HG02870 (cell line): ENCODE measurements around the gene RDX.
"Not testable (repeated sequence)": the region's sequence is repeated elsewhere in the genome, so short reads cannot be mapped to it uniquely, and the experiment has no call there.

Experiments
- ATAC-seq: cut with Tn5 transposase; IDR thresholded peaks from one replicate; pipeline ENCODE4 v1.9.1; 2021; ENCODE audit warnings: mild to moderate bottlenecking, moderate library complexity; ENCODE audit not compliant: unreplicated experiment

The RDX gene

DNA sequence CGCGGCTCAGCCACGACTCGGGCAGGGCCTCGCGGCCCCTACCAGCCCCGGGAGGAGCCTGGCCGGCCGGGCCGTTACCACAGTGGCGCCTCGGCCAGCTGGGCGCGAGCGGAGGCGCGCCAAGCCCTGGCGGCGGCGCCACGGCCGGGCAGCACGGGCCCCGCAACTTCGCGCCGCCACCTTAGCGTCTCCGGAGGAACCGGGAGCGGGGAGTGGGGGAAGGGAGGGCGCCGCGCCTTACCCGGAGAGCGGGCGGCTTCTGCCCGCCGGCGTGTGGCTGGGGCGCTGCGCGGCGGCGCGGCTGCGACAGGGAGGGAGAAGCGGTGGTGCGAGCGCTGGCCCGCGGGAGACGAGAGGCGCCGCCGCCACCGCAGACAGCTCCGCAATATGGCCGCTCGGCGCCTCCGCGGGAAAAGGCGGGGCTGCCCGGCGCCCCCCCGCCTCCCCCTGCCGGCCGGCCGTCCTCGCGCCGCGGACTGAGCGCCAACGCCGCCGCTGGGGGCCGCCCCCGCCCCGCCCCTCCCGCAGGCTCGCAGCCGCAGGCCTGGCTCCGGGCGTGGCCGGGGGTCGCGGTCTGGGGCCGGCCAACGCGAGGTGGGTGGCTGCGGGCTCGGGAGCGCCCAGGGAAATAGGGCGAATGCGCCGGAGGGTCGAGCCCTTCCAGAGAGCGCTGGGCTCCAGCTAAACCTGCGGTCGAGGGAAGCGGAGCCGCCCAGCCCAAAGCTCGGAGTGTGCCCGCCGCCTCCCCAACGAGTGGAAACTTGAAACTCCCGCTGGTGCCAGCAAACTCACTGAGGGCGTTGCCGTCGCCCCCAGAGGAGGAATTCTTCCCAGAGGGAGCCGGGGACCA, at the start of gene RDX:
Gene RDX (minus strand): TSS at position 389 of the 850 bp plus-strand sequence. CDS start 16,922 bp downstream, outside the sequence.
- ATAC-seq: peak; percentile 73

DNA sequence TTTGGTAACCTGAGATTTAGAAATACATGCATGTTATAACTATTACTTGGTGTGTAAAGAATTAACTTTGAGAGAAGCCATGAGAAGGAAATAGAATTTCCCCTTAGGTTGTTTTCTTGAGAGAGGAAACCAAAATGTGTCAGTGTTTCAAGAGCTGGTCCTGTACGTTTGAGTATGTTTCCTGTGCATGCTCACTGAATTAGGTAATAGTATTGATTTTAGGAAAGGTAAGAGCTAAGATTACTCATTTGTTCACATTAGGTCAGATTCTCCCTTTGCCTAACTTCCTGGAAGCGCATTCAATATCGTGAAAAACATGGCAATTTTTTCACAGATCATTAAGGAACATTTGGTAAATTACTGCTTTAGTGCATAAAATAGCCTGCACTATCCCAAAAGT, 49.3 kb upstream of the RDX start:
- ATAC-seq: peak; percentile 30

DNA sequence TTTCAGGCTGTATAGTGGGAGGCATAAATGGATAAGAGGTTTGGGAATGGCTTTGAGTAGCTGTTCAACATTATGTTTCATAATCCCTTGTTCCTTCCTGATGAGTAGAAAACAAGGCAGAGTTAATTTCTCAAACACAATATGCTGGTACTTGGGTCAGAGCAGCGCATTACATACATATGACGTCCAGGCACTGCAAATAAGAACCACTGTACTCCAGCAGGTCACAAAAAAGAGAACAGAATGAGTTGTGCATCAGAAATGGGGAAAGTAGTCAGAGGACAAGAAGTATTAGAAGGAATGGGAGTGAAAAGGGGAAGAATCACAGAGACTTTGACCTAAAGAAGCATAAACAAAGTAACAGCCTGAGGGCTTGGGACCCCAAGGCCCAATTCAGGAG, 44.0 kb upstream of the RDX start:
- ATAC-seq: no peak

DNA sequence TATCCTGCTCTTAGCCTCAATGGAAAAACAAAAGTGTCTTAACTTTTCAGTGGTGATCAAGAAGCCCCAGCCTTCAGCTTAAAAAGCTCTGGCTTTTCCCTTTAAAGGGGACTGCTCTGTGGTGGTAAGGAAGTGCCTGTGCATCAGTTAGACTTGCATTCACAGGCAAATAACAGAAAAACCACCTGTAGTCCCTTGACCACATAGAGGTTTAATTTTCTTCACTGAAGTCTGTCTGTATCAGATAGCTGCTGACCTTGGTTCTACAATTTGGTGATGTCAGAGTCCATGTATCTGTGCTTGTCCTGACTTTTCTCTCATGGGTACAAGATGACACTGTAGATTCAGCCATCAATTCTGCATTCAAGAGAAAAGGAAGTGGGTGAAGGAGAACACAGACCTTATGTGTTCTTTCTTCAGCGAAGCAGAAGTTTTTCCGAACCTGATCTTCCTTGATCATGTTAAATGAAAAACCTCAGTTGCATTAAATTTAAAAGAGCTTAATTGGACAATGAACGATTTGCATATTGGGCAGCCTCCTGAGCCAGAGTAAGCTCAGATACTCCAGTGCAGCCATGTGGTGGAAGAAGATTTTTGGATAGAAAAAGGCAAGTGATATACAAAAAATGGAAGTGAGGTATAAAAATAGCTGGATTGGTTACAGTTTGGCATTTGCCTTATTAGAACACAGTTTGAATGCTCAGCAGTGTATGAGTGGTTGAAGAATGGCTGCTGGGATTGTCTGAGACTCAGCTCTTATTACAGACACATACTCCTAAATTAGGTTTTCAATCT, 43.2 kb upstream of the RDX start:
- ATAC-seq: peak; percentile 53

DNA sequence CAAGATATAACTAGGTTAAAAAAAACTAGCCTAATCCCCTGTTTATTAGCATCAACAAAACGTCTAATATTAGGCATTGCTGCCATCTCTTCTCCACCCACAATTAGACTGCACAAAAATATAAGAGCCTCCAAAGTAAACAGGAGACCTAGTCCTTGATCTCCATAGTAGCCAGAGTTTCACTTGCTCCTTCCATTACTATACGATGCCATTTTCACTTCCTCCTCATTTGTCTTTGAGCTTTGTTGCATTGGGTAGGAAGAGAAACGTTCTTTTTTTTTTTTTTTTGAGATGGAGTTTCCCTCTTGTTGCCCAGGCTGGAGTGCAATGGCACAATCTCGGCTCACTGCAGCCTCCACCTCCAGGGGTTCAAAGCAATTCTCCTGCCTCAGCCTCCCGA, 42.3 kb upstream of the RDX start:
- ATAC-seq: no peak

GRCh38 chr11:110337570-110338193, 41.3 kb upstream of the RDX start:
- ATAC-seq: no peak

- no peak for ATAC-seq
Measured at GRCh38 chr11:110336054-110336453, 39.6 kb upstream of the RDX start.

- ATAC-seq: no peak
Measured at GRCh38 chr11:110335358-110335757, 38.9 kb upstream of the RDX start.

DNA sequence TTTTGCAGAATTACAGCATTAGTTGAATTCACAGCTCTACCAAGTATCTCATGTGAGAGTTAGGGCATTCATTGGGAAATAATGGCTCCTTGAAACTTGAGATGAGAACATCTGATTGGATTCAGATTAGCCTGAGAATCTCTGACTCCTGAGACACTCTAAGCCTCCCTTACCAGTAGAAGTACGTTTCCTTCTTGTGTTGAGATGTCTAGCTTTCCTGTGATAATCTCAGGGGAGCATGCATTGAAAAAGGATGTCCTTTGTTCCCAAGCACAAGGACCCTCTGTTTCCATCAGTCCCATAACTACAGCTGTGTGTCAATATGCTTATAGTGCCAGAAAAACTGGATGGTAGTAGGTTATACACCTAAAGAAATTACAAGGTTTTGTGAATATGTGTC, 35.2 kb upstream of the RDX start:
- no peak for ATAC-seq

DNA sequence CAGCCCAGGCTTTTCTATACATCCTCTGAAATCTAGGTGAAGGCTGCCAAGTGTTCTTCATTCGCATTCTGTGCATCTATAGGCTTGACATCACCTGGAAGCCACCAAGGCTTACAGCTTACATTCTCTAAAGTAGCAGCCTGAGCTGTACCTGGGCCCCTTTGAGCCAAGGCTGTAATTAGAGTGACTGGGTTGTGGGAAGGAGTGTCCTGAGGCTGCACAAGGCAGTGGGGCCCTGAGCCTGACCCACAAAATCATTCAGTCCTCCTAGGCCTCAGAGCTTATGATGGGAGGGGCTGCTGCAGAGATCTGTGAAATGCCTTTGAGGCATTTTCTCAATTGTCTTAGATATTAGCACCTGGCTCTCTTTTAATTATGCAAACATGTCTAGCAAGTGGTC, 33.0 kb upstream of the RDX start:
- ATAC-seq: no peak

DNA sequence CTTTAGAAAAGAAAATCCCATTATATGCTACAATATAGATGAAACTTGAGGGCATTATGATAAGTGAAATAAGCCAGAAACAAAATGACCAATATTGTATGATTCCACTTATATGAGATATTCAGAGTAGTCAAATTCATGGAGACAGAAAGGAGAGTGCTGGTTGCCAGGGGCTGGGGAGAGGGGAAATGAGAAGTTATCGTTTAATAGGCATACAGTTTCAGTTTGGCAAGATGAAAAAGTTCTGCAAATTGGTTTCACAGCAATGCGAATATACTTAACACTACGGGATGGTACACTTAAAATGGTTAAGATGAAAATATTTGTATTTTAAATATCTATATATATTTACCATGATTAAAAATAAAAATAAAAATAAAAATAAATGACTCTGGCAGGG, 31.1 kb upstream of the RDX start:
- no peak for ATAC-seq

DNA sequence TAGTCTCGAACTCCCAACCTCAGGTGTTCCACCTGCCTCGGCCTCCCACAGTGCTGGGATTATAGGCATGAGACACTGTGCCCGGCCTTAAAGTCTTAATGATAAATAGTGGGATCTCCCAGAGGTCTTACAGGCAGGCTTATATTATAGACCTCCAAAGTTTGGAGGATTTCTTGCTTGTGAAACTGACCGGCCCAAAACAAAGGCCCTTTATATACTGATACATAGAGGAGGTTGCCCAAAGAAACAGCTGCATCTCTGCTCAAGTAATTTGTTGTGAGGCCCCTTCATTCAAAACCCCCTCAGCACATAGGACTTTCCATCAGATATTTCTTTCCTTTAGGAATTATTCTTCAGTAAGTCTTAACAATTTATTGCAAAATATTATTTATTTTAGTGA, 27.4 kb upstream of the RDX start:
- ATAC-seq: no peak

GRCh38 chr11:110319501-110319900, 23.1 kb upstream of the RDX start:
- no peak for ATAC-seq

DNA sequence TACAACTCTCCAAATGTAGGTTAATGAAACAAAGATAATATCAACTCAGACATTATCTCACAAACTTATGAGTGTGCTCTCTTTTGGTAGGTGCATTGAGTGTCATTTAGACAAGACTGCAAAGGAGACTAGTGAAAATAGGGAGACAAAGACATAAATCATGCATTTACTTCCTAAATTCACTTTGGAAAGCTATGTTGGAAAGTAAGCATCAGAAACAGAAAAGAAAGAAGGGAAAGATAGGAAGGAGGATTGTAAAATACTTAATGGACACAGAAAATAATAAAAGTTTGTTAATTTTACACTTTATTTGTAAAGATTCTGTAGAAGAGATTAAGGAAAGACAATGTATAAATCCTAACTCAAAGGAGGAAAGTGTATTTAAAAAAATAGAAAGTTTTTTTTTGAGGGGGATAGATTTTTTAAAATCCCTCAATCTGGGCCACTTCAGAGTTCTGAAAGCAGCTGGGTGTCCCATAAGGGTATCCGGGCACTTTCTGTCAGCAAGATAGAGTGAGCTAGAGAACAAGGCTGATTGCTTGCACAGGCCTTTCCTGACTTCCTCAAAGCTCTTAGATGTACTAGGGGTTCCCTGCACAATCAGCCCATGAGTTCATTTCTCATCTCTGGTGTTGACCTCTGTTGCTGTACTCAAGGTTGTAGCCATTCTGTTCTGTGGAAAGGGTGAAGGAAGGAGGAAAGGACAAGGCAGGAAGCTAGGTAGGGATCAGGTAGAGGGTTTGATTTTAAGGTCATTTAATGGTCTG, 22.4 kb upstream of the RDX start:
- ATAC-seq: no peak

DNA sequence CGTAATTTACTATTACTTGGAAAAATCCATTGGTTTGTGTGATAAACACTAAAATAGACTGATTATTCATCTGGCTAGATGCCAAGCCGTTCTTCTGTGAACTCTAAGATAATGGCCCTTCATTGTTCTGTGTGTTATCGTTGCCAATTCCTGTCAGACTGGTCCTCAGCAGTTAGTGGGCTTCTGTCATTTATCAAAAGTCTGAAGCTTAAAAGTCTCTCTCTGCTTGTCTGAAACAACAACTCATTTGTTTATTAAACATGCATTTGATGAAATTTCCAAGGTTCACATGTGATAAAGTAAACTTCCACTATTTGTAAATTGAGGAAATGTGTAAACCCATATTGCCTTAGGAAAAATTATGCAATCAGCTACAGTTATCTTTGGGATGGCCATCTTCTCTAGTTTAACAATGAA, 21.1 kb upstream of the RDX start:
- no peak for ATAC-seq

DNA sequence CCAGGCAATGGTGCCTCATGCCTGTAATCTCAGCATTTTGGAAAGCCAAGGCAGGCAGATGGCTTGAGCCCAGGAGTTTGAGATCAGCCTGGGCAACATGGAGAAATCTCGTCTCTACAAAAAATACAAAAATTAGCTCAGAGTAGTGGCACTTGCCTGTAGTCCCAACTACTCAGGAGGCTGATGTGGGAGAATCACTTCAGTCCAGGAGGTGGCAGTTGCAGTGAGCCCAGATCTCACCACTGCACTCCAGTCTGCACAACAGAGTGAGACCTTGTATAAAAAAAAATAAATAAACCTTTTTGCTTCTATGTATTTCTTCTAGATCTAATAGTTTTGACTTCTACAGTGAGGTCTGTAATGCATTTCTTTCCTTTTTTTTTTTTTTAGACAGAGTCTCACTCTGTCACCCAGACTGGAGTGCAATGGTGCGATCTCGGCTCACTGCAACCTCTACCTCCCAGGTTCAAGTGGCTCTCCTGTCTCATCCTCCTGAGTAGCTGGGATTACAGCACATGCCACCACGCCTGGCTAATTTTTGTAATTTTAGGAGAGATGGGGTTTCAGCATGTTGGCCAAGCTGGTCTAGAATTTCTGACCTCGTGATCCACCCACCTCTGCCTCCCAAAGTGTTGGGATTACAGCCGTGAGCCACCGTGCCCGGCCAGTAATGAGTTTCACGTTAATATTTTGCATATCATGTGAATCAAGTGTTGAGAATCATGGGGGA, 18.1 kb upstream of the RDX start:
- ATAC-seq: no peak

- no peak for ATAC-seq
Measured at GRCh38 chr11:110312670-110313069, 16.3 kb upstream of the RDX start.

DNA sequence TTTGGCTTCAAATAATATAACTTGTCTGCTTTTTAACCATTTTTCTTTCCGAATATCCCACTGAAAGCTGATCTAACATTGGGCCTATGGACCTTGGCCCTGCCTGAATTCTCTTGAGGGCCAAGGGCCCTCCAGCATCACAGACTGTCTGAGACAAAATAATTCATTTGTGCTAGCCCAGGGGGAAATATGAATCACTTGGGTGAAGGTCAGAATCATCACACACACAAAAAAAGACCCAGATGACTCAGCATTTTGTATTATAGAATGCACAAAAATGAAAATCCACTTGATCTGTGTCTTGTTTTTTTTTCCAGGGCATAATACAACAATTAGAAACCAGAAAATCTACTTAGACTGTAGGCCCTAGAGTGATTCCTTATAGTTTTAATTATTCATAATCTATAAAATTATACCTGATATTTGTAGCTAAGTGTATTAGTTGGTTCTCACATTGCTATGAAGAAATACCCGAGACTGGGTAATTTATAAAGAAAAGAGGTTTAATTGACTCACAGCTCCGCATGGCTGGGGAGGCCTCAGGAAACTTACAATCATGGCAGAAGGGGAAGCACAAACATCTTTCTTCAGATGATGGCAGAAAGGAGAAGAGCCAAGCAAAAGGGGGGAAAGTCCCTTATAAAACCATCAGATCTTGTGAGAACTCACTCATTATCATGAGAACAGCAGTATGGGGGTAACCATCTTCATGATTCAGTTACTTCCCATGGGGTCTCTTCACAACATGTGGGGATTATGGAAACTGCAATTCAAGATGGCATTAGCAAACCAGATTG, 15.6 kb upstream of the RDX start:
- ATAC-seq: peak; percentile 75

DNA sequence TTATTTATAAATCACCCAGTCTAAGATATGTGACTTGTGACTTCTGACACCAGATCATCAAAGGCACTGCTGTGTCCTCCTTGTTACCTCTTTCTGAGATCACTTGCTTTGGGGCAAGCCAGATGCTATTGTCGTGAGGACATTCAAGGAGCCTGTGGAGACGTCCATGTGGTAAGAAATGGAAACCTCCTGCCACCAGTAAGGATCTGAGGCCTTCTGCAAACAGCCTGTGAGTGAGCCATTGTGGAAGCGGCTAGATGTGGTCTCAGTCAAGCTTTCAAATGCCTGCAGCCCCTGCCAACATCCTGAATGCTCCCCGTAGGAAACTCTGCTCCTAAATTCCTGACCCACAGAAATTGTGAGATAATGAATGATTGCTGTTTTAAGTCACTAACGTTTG, 11.7 kb upstream of the RDX start:
- ATAC-seq: no peak

DNA sequence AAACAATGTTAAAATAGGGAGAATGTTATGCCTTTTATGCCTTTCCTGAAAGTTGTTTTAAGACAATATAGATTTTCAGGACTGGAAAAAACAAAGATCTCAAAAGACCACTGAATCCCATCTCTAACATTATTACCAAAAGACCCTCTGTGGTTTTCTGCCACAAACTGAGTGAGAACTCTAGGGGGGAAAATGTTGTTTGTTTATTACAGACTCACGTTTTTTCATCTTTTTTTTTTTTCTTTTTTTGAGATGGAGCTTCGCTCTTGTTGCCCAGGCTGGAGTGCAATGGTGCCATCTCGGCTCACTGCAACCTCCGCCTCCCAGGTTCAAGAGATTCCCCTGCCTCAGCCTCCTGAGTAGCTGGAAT, 9.6 kb upstream of the RDX start:
- ATAC-seq: not testable (repeated sequence)
